ENCODE results near the gene BANF2.
A peak's percentile ranks its signal among the peaks of the same experiment; 100 is the strongest.

Gene BANF2

GRCh38 chr20:17664025-17664633 is 35.6 kb upstream of the BANF2 start:
- ATAC-seq: peak; percentile 74

GRCh38 chr20:17665756-17666155 is 34.0 kb upstream of the BANF2 start:
- no peak for DNase-seq
- ATAC-seq: no peak

More at GRCh38 chr20:17664025-17664633, 35.6 kb upstream of the BANF2 start:
- peak; percentile 15 for DNase-seq

DNA sequence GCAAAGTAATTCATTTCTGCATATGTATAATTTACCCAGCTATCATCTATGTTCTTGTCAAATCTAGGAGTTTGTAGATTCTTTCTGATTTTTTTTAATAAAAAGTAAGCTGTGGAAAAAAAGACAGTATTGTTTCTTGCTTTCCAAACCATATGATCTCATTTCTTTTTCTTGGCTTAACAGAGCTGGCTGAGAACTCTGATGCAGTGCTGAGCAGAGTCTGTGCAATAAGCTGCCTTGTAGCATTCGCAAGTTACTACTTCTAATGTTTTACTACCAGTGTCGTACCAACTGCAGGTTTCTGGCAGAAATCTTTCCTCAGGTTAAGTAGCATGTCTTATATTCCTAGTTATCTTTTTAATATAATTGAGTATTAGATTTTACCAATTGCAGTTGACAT is 33.3 kb upstream of the BANF2 start:
- ATAC-seq: no peak
- no peak for DNase-seq

- DNase-seq (no peak), ATAC-seq (no peak)
Measured at GRCh38 chr20:17667445-17667844, 32.3 kb upstream of the BANF2 start.

GRCh38 chr20:17668432-17668831 is 31.3 kb upstream of the BANF2 start:
- DNase-seq: no peak
- ATAC-seq: no peak

GRCh38 chr20:17669306-17669931 is 30.3 kb upstream of the BANF2 start:
- DNase-seq (no peak), ATAC-seq (no peak)

- DNase-seq (no peak), ATAC-seq (no peak)
Measured at GRCh38 chr20:17671011-17671410, 28.8 kb upstream of the BANF2 start.

DNA sequence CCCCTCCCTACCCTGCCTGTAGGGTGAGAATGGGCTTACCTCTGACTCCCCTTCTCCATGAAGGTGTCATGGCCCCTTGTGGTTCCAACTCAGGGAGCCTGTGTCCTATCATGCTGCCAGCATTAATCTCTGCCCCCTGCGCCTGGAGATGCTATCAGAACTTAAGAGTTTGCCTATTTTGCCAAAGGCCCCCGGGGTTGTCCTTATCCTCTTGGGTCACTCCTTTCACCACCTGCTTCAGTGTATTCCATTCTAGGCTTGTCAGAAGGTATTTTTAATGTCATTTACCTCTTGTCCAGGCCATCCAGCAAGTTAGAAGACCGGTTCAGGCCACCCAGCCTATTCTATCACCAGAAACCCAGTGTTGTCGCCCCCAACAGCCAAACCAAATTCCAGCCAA is 28.2 kb upstream of the BANF2 start:
- ATAC-seq (no peak), DNase-seq (no peak)

DNA sequence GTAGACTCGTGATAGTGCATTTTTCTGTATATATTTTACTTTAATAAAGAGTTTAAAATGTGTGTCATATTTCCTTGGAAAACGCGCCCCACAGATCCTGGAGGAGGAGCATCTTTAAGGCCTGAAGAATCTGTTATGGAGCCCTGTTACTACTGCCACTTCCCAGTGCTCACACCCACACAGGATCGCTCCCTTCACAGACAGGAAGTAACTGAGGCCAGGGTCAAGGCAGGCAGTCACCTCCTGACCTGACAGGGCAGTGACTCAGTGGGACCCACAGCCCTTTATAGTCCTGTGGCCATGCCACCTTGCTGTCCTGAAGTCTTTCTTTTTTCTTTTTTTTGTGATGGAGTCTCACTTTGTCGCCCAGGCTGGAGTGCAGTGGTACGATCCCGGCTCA is 26.7 kb upstream of the BANF2 start:
- ATAC-seq (no peak), DNase-seq (no peak)

GRCh38 chr20:17674722-17675518 is 24.8 kb upstream of the BANF2 start:
- ATAC-seq (no peak), DNase-seq (no peak)

- DNase-seq: no peak
- ATAC-seq: no peak
Measured at GRCh38 chr20:17675519-17676377, 24.0 kb upstream of the BANF2 start.

DNA sequence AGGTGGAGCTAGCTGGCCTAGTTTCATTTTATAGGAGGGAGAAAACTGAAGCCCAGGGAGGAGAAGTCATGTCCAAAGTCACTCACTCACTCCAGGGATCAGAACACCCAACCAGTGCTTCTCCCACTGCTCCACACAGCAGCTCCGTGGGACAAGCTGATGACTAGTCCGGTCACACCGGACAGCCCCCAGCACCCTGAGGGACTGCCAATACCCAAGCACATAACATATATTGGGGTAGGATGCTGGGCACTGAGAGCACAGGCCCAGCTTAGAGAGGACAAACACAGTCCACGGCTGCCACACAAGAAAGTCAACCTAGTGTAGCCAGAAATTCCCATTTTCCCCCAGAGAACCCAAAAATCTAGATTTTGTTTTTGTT is 23.4 kb upstream of the BANF2 start:
- DNase-seq (no peak), ATAC-seq (no peak)

- ATAC-seq (no peak), DNase-seq (no peak)
Measured at GRCh38 chr20:17676942-17677341, 22.8 kb upstream of the BANF2 start.

DNA sequence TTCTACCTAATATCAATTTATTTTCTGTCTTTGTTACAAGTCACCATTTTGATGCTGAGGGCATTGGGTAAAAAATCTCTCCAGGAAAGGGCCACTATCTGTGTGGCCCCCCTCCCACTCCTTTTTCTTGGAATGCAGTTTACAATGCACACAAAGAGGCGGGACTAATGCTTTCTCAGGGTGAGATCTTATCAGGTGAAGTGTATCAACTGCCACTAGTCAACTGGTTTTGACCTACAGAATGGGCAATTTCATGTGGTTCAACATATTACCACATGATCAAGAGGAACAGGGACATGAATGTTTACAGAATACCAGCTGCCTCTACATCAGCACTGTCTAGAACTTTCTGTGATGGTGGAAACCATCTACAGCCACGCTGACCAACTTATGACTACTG is 21.5 kb upstream of the BANF2 start:
- DNase-seq: no peak
- no peak for ATAC-seq

DNA sequence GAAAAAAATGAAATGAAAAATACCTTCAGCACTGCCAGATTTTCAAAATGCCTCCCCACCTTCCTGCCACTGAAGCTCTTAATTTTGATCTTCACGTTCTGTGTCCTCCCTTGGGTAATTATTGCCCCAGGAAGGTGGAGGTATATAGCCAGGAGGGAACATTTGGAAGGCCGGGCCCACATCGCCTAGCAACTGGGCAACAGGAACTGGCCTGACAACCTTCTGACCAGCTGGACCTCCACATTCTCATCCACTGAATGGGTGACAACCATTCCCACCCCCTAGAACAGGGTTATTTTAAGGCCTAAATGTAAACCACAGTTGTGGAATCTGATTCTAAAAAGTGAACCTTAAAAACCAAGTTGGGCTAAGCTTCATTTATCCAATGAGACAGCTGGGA is 20.9 kb upstream of the BANF2 start:
- ATAC-seq (no peak), DNase-seq (no peak)

GRCh38 chr20:17679941-17680835 is 19.6 kb upstream of the BANF2 start:
- no peak for ATAC-seq
- DNase-seq: no peak

DNA sequence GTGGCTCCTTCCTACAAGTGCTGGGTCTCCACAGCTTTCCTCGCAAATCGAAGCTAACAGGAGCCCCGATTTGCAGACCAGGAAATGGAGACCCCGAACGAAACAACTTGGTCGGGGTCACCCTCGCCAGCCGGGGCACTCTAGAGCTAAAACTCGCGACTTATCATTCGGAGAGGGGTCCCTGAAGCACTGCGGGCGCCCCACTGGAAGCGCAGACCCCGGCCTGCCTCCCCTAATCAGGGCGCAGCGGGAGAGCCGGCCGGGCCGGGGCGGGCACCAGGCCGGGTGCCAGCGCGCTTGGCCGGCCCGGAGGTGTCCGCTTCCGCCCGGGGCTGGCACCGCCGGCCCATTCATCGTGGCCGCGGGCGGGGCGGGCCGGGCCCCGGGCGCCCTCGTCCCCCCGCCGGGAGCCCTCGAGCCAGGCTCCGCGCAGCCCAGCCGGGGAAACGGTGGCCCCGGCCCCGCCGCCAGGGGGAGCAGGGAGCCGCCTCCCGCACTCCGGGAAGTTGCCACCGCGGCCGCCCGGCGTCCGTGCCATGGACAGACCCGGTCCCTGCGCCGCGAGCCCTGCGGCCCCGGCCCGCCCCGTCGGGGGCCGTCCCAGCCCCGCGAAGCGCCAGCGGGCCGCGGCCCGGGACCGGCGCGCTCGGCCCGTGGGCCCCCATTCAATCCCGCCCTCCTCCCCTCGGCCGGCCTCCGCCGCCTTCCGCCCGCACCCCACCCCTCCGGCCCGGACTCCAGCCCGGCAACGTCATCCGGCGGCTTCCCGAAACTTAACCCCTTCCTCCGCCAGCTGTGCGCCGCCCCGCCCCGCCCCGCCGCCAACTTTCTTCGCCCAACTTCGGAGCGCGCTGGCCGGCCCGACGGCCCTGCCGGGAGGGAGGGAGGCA is 18.7 kb upstream of the BANF2 start:
- ATAC-seq: peak; percentile 42
- peak; percentile 88 for DNase-seq

DNA sequence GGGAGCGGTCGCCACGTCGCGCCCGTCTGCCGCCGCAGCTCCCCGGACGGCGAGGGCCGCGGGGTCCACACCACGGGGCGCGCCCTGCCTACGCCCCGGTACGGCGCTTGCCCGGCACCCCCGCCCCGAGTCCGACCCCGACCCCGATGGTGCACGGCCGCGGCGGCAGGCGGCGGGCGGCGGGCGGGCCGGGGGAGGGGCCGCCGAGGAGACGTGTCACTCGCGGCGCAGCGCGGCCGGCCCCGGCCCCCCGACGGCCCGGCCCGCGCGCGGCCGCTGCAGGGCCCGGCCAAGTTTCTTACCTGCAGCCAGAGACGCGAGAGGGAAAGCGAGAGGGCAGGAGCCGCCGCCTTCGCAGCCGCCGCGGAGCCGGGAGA is 18.1 kb upstream of the BANF2 start:
- DNase-seq (no peak), ATAC-seq (peak; percentile 4)

DNA sequence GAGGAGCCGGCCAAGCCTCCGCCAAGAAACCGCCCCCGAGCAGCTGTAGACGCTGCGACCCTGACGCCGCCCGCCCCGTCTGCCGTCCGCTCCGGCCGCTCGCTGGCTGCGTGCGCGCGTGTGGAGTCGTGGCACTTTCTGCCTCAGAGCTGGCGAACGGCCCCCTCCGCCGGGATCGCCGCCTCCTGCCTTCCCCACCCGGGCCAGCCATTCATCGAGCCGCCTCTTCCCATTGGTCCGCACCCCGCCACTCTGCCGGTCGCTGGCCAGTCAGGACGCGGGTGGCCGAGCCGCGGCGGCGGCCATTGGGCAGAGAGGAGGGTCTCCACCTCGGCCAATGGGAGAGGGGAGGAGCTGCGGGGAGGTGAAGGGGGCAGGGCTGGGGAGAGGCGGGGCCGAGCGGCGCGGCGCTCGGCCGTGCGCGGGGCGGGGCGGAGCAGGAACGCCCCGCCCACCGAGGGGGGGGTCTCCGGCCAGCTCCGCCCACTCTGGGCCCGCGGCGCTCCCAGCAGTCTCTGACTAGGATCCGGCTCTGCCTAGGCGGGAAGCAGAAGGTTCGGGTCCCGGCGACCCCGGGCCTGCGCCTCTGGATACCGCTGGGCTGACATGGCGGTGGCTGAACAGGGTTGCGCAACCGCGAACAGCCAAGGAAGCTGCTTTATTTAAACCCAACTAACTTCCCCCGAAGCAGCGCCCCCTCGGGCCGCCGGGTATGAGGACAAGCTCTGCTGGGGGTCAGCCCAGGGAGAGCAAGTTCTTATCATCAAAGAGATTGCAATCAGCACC is 17.5 kb upstream of the BANF2 start, which contains the start of gene RRBP1:
Gene RRBP1 (minus strand): TSS at position 140 of the 786 bp plus-strand sequence. CDS start 21,735 bp downstream, outside the sequence.
- DNase-seq: peak; percentile 97
- ATAC-seq: peak; percentile 93

DNA sequence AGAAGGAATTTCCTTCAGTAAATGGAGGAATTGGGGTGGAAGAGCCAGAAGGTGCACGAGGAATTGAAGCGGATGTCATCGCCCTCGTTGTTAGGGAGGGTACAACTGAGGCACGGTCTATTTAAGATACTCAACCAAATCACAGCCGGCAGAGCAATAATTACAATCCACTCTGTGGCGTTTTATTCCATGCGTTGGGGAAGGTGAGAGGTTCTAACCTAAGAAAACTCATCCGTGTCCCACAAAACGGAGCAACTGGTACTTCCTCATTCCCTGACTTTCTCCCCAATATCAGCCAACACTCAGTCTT is 16.9 kb upstream of the BANF2 start:
- no peak for DNase-seq
- no peak for ATAC-seq
